Measurements from ENCODE around the gene IL10RA. TPM values are rescaled to one million over a fixed set of nuclear protein-coding genes. Genes with fewer than 3 reads are reported as not detected.

The IL10RA gene
- total RNA-seq, 2 experiments from 2014 or later = 15.7 to 25.2 TPM

DNA sequence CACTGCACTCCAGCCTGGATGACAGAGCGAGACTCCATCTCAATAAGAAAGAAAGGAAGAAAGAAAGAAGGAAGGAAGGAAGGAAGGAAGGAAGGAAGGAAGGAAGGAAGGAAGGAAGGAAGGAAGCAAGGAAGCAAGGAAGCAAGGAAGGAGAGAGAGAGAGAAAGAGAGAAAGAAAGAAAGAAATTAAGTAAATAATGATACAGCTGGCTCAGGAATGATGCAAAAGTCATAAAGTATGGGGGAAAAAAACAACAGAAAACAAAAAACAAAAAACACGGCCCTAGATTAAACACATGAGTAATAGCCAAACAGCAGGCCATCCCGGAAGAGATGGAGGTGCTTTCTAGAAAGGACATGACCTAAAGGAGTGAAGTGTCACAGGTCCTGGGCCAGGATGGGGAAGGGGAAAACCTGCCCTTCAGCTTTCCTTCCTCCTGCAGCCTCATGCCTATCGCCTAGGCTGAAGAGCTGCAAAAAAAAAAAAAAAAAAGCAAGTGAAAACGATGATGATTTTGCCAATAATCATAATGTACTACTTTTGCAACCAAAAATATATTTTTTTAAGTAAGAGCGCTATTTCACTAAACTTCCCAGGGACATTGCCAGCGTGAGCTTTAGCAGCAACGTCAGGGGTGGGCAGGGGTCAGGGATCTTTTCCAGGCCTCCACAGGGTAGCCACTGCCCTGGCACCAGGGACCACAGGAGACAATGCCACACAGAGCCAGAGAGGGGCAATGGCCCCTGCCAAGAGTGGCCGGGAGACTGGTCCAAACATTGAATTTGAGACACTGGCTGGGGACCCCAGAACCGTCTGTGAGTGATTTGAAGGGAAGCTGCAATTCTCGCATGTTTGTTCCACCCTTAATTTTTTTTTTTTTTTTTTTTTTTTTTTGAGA, 62.5 kb downstream of the IL10RA start:
- Histone ChIP-seq H3K9me2 (ENCODE audit: insufficient read depth, low read length) (no peaks in the 10 kb centered on the region), H2AFZ (ENCODE audit: low read length) (no peak overlapping the region), H3K36me3 (ENCODE audit: insufficient read depth, low read length) (no peaks in the 10 kb centered on the region), H3K4me2 (ENCODE audit: low read length) (no peak overlapping the region), H3K27ac (ENCODE audit: low read depth, low read length, poor library complexity, severe bottlenecking) (no peak overlapping the region), H4K20me1 (ENCODE audit: insufficient read depth, low read length) (no peaks in the 10 kb centered on the region), H3K4me1 (ENCODE audit: insufficient read depth, low read length, poor library complexity, severe bottlenecking) (peaks cover 12% of the 10 kb centered on the region), H3K79me2 (ENCODE audit: insufficient read depth, low read depth, low read length) (no peaks in the 10 kb centered on the region), H3K9me3 (ENCODE audit: low read length) (no peaks in the 10 kb centered on the region), H3K4me3 (ENCODE audit: low read depth, low read length, poor library complexity, severe bottlenecking) (no peak overlapping the region)
- no peak for DNase-seq (ENCODE audit: low spot score)
- intact Hi-C loops (cut with micrococcal nuclease; ENCODE audit: unreplicated experiment) = no loop called here
- CTCF ChIA-PET (ENCODE audit: unreplicated experiment) = no interaction called here
- no TSS peak for BruUV-seq (replicated peaks)
- TF ChIP-seq, protein P1, sequence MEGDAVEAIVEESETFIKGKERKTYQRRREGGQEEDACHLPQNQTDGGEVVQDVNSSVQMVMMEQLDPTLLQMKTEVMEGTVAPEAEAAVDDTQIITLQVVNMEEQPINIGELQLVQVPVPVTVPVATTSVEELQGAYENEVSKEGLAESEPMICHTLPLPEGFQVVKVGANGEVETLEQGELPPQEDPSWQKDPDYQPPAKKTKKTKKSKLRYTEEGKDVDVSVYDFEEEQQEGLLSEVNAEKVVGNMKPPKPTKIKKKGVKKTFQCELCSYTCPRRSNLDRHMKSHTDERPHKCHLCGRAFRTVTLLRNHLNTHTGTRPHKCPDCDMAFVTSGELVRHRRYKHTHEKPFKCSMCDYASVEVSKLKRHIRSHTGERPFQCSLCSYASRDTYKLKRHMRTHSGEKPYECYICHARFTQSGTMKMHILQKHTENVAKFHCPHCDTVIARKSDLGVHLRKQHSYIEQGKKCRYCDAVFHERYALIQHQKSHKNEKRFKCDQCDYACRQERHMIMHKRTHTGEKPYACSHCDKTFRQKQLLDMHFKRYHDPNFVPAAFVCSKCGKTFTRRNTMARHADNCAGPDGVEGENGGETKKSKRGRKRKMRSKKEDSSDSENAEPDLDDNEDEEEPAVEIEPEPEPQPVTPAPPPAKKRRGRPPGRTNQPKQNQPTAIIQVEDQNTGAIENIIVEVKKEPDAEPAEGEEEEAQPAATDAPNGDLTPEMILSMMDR (conservative IDR thresholded peaks at IDR 0.05; ENCODE audit: low read length) = no peak
- TF ChIP-seq EZH2phosphoT487 (IDR thresholded peaks at IDR 0.05; ENCODE audit: borderline replicate concordance, low read depth, low read length) = no peak
- POLR2A ChIA-PET = interaction anchor here (0.6 to 1.0 kb wide), 3 partner anchors 41 to 1311 kb away, joined by 3 to 6 read pairs (median 4); no protein-coding TSS in a partner anchor

DNA sequence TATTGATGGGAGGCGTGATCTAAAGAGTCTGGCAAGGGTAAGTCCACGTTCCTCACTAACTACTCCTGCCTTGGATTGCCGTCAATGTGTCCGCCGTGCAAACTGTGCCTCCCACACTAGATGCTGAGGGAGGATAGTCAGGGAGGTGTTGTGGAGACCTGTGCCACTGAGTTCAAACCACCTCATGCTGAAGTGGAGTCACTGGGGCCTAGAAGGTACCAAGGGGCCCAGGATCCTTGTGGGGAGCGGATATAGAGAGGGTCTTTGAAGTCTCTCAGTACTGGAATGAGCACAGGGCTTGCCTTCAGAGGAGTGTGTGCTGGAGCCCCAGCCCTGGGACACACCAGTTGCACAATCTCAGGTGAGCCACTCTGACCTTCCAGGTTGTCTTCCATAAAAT, 63.6 kb downstream of the IL10RA start:
- Histone ChIP-seq H3K27ac (ENCODE audit: low read depth, low read length, poor library complexity, severe bottlenecking) (no peak overlapping the region), H3K9me2 (ENCODE audit: insufficient read depth, low read length) (no peaks in the 10 kb centered on the region), H3K9me3 (ENCODE audit: low read length) (no peaks in the 10 kb centered on the region), H3K4me2 (ENCODE audit: low read length) (no peak overlapping the region), H4K20me1 (ENCODE audit: insufficient read depth, low read length) (no peaks in the 10 kb centered on the region), H2AFZ (ENCODE audit: low read length) (no peak overlapping the region), H3K4me1 (ENCODE audit: insufficient read depth, low read length, poor library complexity, severe bottlenecking) (peaks cover 12% of the 10 kb centered on the region), H3K36me3 (ENCODE audit: insufficient read depth, low read length) (no peaks in the 10 kb centered on the region), H3K4me3 (ENCODE audit: low read depth, low read length, poor library complexity, severe bottlenecking) (no peak overlapping the region), H3K79me2 (ENCODE audit: insufficient read depth, low read depth, low read length) (no peaks in the 10 kb centered on the region)
- DNase-seq (ENCODE audit: low spot score) = no peak
- ChIA-PET CTCF (ENCODE audit: unreplicated experiment) (no interaction called here), POLR2A (no interaction called here)
- BruUV-seq (replicated peaks) = no TSS peak
- intact Hi-C loops (cut with micrococcal nuclease; ENCODE audit: unreplicated experiment) = no loop called here
- TF ChIP-seq, protein P1 (conservative IDR thresholded peaks at IDR 0.05; ENCODE audit: low read length) = no peak
- TF ChIP-seq EZH2phosphoT487 (IDR thresholded peaks at IDR 0.05; ENCODE audit: borderline replicate concordance, low read depth, low read length) = no peak

Data from OCI-LY7 (cell line).